SU-DHL-6 (cell line): ENCODE measurements around the gene TPD52L2.

Experiments used
- H2AFZ ChIP-seq: fragments of 200-600 bp; sonication (generic); 2 replicates; pipeline ENCODE4 v1.6.1; 2014; ENCODE audit warnings: low read depth, mild to moderate bottlenecking, moderate library complexity, mixed read lengths, antibody characterized with exemption, low read length; ENCODE audit not compliant: severe bottlenecking
- H3F3A ChIP-seq: fragments of 200-600 bp; shearing (Covaris generic); 2 replicates; pipeline ENCODE4 v1.6.0; 2016; ENCODE audit warnings: antibody characterized with exemption, mild to moderate bottlenecking; ENCODE audit not compliant: insufficient read depth
- H3K27ac ChIP-seq: fragments of 200-600 bp; sonication (generic); 2 replicates; pipeline ENCODE4 v1.5.1; 2016; ENCODE audit warnings: low read depth, mild to moderate bottlenecking, low read length, moderate library complexity, mixed read lengths
- H3K27me3 ChIP-seq: fragments of 200-600 bp; sonication (generic), shearing (Covaris generic); 2 replicates; pipeline ENCODE4 v1.6.0; 2014; ENCODE audit warnings: mild to moderate bottlenecking, low read length
- H3K36me3 ChIP-seq: fragments of 200-600 bp; sonication (generic); 2 replicates; pipeline ENCODE4 v1.6.1; 2014; ENCODE audit warnings: mild to moderate bottlenecking, low read length, mixed read lengths
- H3K4me2 ChIP-seq: fragments of 300-600, 200-600 bp; shearing (Covaris generic), sonication (generic); 2 replicates; pipeline ENCODE4 v1.6.0; 2014; ENCODE audit warnings: low read length, low read depth, mild to moderate bottlenecking; ENCODE audit not compliant: poor library complexity, severe bottlenecking
- H3K4me3 ChIP-seq: fragments of 200-600 bp; sonication (generic); 2 replicates; pipeline ENCODE4 v1.5.1; 2014; ENCODE audit warnings: antibody characterized with exemption, low read length, mild to moderate bottlenecking, mixed read lengths; ENCODE audit not compliant: insufficient read depth, poor library complexity, severe bottlenecking
- H3K79me2 ChIP-seq: fragments of 200-600 bp; sonication (generic); 2 replicates; pipeline ENCODE4 v1.6.1; 2014; ENCODE audit warnings: mild to moderate bottlenecking, low read length, moderate library complexity; ENCODE audit not compliant: insufficient read depth
- H3K9ac ChIP-seq: fragments of 200-600 bp; sonication (generic); 2 replicates; pipeline ENCODE4 v1.7.0; 2014; ENCODE audit warnings: mild to moderate bottlenecking, low read length
- H3K9me2 ChIP-seq: fragments of 200-600 bp; sonication (generic); replicated peaks from 2 replicates; pipeline ENCODE4 v1.6.1; 2014; ENCODE audit warnings: low read length; ENCODE audit not compliant: insufficient read depth
- H3K9me3 ChIP-seq: fragments of 200-600 bp; sonication (generic); 2 replicates; pipeline ENCODE4 v1.6.1; 2014; ENCODE audit warnings: low read length, mixed read lengths; ENCODE audit not compliant: insufficient read depth
- H4K20me1 ChIP-seq: fragments of 200-600 bp; sonication (generic); 2 replicates; pipeline ENCODE4 v1.6.1; 2014; ENCODE audit warnings: low read depth, mild to moderate bottlenecking, antibody characterized with exemption, low read length, moderate library complexity, mixed read lengths
- EZH2phosphoT487 ChIP-seq: fragments of 200-600 bp; sonication (generic), shearing (Covaris generic); conservative IDR thresholded peaks from 2 replicates; pipeline ENCODE4 v1.6.1; 2018; ENCODE audit warnings: mild to moderate bottlenecking, antibody characterized with exemption, low read length, moderate library complexity, mixed read lengths
- TF ChIP-seq, protein P1 (sequence below): fragments of 200-600 bp; sonication (generic); IDR thresholded peaks from one replicate; pipeline ENCODE4 v1.5.1; 2017; ENCODE audit warnings: antibody characterized with exemption, mild to moderate bottlenecking, low read length, moderate library complexity; ENCODE audit not compliant: insufficient read depth, poor library complexity, severe bottlenecking

Gene TPD52L2

GRCh38 chr20:63830841-63831588, 34.1 kb upstream of the TPD52L2 start, which contains the start of gene ZBTB46:
Gene ZBTB46 (minus strand): TSS chr20:63831264. CDS start chr20:63790757, 40,507 bp downstream.
- Histone ChIP-seq H3K9me2 (no peaks in the 10 kb centered on the region), H3F3A (no peaks in the 10 kb centered on the region), H3K27ac (no peak within 1 kb of the TSS), H3K9me3 (no peaks in the 10 kb centered on the region), H3K9ac (no peak within 1 kb of the TSS), H3K4me2 (peak within 1 kb of the TSS; percentile 48), H2AFZ (no peak within 1 kb of the TSS), H3K79me2 (no peaks in the 10 kb centered on the region), H3K27me3 (no peaks in the 10 kb centered on the region), H3K36me3 (no peaks in the 10 kb centered on the region), H4K20me1 (no peaks in the 10 kb centered on the region), H3K4me3 (no peak within 1 kb of the TSS)
- TF ChIP-seq, protein P1, sequence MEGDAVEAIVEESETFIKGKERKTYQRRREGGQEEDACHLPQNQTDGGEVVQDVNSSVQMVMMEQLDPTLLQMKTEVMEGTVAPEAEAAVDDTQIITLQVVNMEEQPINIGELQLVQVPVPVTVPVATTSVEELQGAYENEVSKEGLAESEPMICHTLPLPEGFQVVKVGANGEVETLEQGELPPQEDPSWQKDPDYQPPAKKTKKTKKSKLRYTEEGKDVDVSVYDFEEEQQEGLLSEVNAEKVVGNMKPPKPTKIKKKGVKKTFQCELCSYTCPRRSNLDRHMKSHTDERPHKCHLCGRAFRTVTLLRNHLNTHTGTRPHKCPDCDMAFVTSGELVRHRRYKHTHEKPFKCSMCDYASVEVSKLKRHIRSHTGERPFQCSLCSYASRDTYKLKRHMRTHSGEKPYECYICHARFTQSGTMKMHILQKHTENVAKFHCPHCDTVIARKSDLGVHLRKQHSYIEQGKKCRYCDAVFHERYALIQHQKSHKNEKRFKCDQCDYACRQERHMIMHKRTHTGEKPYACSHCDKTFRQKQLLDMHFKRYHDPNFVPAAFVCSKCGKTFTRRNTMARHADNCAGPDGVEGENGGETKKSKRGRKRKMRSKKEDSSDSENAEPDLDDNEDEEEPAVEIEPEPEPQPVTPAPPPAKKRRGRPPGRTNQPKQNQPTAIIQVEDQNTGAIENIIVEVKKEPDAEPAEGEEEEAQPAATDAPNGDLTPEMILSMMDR = no peak
- TF ChIP-seq EZH2phosphoT487 = no peak

DNA sequence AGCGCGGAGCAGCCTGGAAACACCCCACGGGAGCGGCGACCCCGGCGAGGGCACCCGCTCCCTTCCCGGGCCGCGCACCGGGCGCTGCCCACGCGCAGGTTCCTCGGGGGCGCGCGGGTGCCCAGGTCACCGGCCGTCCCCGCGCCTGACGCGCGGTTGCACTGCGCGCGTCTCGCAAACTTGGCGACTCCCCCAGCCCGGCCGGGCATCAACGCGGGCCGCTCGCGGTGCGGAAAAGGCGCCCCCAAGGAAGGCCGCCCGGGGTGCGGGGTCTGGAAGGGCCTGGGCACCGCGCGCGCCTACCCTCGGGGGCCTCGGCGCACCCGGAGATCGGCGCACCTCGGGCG, 33.5 kb upstream of the TPD52L2 start:
- H3K9me2 ChIP-seq = no peaks in the 10 kb centered on the region
- H3K79me2 ChIP-seq = no peaks in the 10 kb centered on the region
- no peaks in the 10 kb centered on the region for H3K9me3 ChIP-seq
- H3K9ac ChIP-seq = no peak overlapping the region
- H3K27me3 ChIP-seq = no peaks in the 10 kb centered on the region
- no peak overlapping the region for H2AFZ ChIP-seq
- H3K4me3 ChIP-seq = no peak overlapping the region
- H3K36me3 ChIP-seq = no peaks in the 10 kb centered on the region
- no peak for TF ChIP-seq EZH2phosphoT487
- TF ChIP-seq, protein P1 = no peak
- no peaks in the 10 kb centered on the region for H4K20me1 ChIP-seq
- H3K27ac ChIP-seq = no peak overlapping the region
- H3K4me2 ChIP-seq = no peak overlapping the region
- H3F3A ChIP-seq = no peaks in the 10 kb centered on the region

GRCh38 chr20:63831993-63832686, 32.9 kb upstream of the TPD52L2 start:
- H3K9me2 ChIP-seq = no peaks in the 10 kb centered on the region
- no peak for TF ChIP-seq EZH2phosphoT487
- TF ChIP-seq, protein P1 = no peak
- no peaks in the 10 kb centered on the region for H3K79me2 ChIP-seq
- no peaks in the 10 kb centered on the region for H3K9me3 ChIP-seq
- H2AFZ ChIP-seq = no peak overlapping the region
- no peaks in the 10 kb centered on the region for H4K20me1 ChIP-seq
- no peak overlapping the region for H3K4me3 ChIP-seq
- H3K27ac ChIP-seq = no peak overlapping the region
- H3K36me3 ChIP-seq = no peaks in the 10 kb centered on the region
- H3K27me3 ChIP-seq = no peaks in the 10 kb centered on the region
- no peak overlapping the region for H3K4me2 ChIP-seq
- H3F3A ChIP-seq = no peaks in the 10 kb centered on the region
- H3K9ac ChIP-seq = no peak overlapping the region
